Thoracic aorta (tissue), 2 donors: Measurements from ENCODE around the gene ACOX3. TPM values are rescaled to one million over a fixed set of nuclear protein-coding genes. Genes with fewer than 3 reads are reported as not detected.

Source experiments
- ATAC-seq: fragments of 150-250 bp; one replicate; pipeline ENCODE4 v1.8.0; 2017; ENCODE audit warnings: low read depth; ENCODE audit not compliant: insufficient number of reproducible peaks, low FRiP score
- DNase-seq: peaks from one replicate; pipeline ENCODE4 v3.0.0-alpha.2; 2020; ENCODE audit warnings: low spot score
- H3K27ac ChIP-seq, 2 donors: fragments of 200-600 bp; sonication (generic); 1 replicate in 1 of 2; 2 replicates in 1 of 2; pipeline ENCODE4 v1.5.1; 2016; ENCODE audit warnings: mild to moderate bottlenecking in 2 of 2, moderate library complexity in 2 of 2
- H3K27me3 ChIP-seq: fragments of 200-600 bp; sonication (generic); replicated peaks from 2 replicates; pipeline ENCODE4 v1.6.0; 2016; ENCODE audit warnings: mild to moderate bottlenecking; ENCODE audit not compliant: insufficient read depth
- H3K36me3 ChIP-seq: fragments of 200-600 bp; sonication (generic); one replicate; pipeline ENCODE4 v1.5.1; 2016
- H3K4me1 ChIP-seq, 2 donors: fragments of 200-600 bp; sonication (generic); 1 replicate in 1 of 2; 2 replicates in 1 of 2; pipeline versions ENCODE4 v1.5.1 to v1.6.0; 2016; ENCODE audit warnings: low read depth in 2 of 2, mild to moderate bottlenecking in 1 of 2; ENCODE audit not compliant: control insufficient read depth in 1 of 2
- H3K4me3 ChIP-seq: fragments of 200-600 bp; sonication (generic); 2 replicates; pipeline ENCODE4 v1.5.1; 2016; ENCODE audit warnings: mild to moderate bottlenecking
- H3K9me3 ChIP-seq: fragments of 200-600 bp; sonication (generic); 2 replicates; pipeline ENCODE4 v1.5.1; 2016
- total RNA-seq, 2 donors: library from RNA; depleted of rRNA; stranded (reverse); fragments of >200 nt; gene quantifications; one replicate each; pipeline versions ENCODE4 v1.1.0 to v1.2.3, GENCODE V29; 2016
- TF ChIP-seq, protein P1 (sequence below): fragments of 200-600 bp; sonication (generic); IDR thresholded peaks from one replicate; pipeline ENCODE4 v1.5.1; 2019; ENCODE audit warnings: antibody characterized with exemption

ACOX3 gene
- total RNA-seq, 2 donors from 2014 or later: 47.8 to 72.7 TPM

GRCh38 chr4:8373973-8374545 lies 66.5 kb downstream of the ACOX3 start:
- H3K9me3 ChIP-seq: no peaks in the 10 kb centered on the region
- TF ChIP-seq, protein P1, sequence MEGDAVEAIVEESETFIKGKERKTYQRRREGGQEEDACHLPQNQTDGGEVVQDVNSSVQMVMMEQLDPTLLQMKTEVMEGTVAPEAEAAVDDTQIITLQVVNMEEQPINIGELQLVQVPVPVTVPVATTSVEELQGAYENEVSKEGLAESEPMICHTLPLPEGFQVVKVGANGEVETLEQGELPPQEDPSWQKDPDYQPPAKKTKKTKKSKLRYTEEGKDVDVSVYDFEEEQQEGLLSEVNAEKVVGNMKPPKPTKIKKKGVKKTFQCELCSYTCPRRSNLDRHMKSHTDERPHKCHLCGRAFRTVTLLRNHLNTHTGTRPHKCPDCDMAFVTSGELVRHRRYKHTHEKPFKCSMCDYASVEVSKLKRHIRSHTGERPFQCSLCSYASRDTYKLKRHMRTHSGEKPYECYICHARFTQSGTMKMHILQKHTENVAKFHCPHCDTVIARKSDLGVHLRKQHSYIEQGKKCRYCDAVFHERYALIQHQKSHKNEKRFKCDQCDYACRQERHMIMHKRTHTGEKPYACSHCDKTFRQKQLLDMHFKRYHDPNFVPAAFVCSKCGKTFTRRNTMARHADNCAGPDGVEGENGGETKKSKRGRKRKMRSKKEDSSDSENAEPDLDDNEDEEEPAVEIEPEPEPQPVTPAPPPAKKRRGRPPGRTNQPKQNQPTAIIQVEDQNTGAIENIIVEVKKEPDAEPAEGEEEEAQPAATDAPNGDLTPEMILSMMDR: no peak
- no peaks in the 10 kb centered on the region for H3K4me1 ChIP-seq
- H3K27ac ChIP-seq: no peak overlapping the region
- no peaks in the 10 kb centered on the region for H3K27me3 ChIP-seq
- no peak overlapping the region for H3K4me3 ChIP-seq
- ATAC-seq (no peak), DNase-seq (no peak)
- peaks cover 30% of the 10 kb centered on the region for H3K36me3 ChIP-seq

DNA sequence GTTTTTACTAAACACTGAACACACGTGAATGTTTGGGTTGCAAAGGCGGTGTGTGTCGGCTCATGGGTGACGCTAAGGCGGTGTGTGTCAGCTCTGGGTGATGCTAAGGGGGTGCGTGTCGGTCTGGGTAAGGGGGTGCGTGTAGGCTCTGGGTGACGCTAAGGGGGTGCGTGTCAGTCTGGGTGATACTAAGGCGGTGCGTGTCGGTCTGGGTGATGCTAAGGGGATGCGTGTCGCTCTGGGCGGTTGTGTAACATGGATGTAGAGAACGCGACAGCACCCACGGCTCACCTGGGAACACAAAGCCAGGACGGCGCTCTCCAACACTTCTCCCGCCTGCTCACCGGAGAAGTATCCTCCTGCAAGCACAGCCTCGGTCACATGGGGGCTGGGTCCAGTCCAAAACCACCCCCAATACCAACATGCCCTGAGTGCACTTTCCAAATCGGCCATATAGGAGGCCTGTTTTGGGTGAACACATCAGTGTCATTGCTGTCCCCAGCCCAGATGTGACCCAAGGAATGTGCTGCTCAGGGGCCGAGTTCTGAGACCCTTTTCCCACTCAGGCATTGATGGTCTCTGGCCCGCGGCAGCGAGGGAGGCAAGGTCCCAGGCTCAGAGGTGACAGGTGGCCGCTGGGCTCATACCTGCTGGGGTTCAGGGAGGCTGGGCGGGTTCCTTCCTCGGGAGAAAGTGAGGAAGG lies 67.1 kb downstream of the ACOX3 start:
- Histone ChIP-seq H3K4me3 (no peak overlapping the region), H3K27ac (no peak overlapping the region), H3K4me1 (no peaks in the 10 kb centered on the region), H3K27me3 (no peaks in the 10 kb centered on the region), H3K9me3 (no peaks in the 10 kb centered on the region), H3K36me3 (peaks cover 27% of the 10 kb centered on the region)
- DNase-seq: no peak
- TF ChIP-seq, protein P1: no peak
- no peak for ATAC-seq

- H3K36me3 ChIP-seq: peaks cover 23% of the 10 kb centered on the region
- H3K9me3 ChIP-seq: no peaks in the 10 kb centered on the region
- no peak for ATAC-seq
Measured at GRCh38 chr4:8372506-8372905, 68.0 kb downstream of the ACOX3 start.

GRCh38 chr4:8371596-8371995 lies 68.9 kb downstream of the ACOX3 start:
- Histone ChIP-seq H3K4me1 (no peaks in the 10 kb centered on the region), H3K27me3 (no peaks in the 10 kb centered on the region), H3K9me3 (no peaks in the 10 kb centered on the region), H3K27ac (no peak overlapping the region), H3K4me3 (no peak overlapping the region), H3K36me3 (peaks cover 16% of the 10 kb centered on the region)
- DNase-seq (no peak), ATAC-seq (no peak)
- TF ChIP-seq, protein P1: no peak

More at GRCh38 chr4:8372506-8372905, 68.0 kb downstream of the ACOX3 start:
- H3K27me3 ChIP-seq: no peaks in the 10 kb centered on the region
- TF ChIP-seq, protein P1: no peak
- no peaks in the 10 kb centered on the region for H3K4me1 ChIP-seq
- no peak overlapping the region for H3K27ac ChIP-seq
- no peak for DNase-seq
- no peak overlapping the region for H3K4me3 ChIP-seq

- H3K4me3 ChIP-seq: no peak overlapping the region
- no peak overlapping the region for H3K27ac ChIP-seq
- TF ChIP-seq, protein P1: no peak
- peaks cover 19% of the 10 kb centered on the region for H3K36me3 ChIP-seq
- no peaks in the 10 kb centered on the region for H3K9me3 ChIP-seq
- ATAC-seq (no peak), DNase-seq (no peak)
- no peaks in the 10 kb centered on the region for H3K27me3 ChIP-seq
- H3K4me1 ChIP-seq: no peaks in the 10 kb centered on the region
Measured at GRCh38 chr4:8370835-8371595, 69.5 kb downstream of the ACOX3 start.
